H54 (cell line): ENCODE measurements around the gene GPATCH8.
"Not testable (repeated sequence)": the region's sequence is repeated elsewhere in the genome, so short reads cannot be mapped to it uniquely, and the experiment has no call there.

Source experiments
- DNase-seq: peaks from one replicate; pipeline ENCODE4 v3.0.0; 2011; ENCODE audit warnings: low spot score, mixed read lengths; ENCODE audit not compliant: insufficient read length
- FAIRE-seq: peaks from 3 replicates; lab custom pipeline; 2011; peaks lifted over from hg19 to GRCh38; lab: Jason Lieb, UNC
- POLR2A ChIP-seq: IDR thresholded peaks from 2 replicates; pipeline ENCODE4 v1.6.1; 2011; ENCODE audit warnings: low read depth, mild to moderate bottlenecking, low read length

Gene GPATCH8

DNA sequence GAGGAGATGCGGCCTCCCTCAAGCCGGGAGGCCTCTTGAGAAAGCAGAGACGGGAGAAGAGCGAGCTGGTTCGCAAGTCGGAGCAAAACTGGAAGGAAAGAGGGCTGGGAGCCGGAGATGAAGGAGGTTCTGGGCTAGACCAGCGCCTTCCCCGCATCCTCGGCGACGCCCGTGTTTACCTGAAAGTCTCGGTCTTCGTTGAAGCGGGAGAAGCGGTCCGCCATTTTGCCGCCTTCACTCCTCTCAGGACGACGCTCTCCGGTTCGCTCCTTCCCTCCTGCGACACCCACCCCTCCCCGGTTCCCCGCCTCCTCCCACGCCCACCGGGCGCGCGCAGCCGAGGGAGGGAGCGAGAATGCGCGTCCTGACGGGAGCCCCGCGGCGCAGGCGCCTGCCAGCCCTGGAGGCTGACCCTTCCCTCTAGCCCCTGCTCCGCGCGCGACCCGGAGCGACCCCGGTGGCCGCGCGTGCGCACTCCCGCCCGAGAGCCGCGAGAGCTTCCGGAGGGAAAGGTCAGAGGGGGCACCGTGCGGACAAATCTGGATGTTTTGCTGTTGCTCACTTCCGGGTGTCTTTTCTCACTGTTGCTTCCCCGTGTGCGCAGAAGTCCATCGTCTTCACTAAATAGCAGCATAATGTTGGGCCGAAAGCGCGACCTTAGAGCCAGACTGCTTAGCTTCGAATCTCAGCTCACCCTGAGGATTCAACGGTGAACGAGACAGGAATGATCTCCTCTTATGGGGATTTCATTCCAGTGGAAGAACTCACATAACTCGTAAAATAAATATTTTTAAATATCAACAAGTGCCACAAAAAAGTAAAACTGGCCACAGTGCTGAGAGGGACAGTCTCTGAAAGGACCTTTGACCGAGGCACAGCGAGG is at the start of gene GPATCH8:
GPATCH8 (minus strand) TSS at position 260 of the 883 bp plus-strand sequence; CDS start at position 224, 36 bp downstream.
- DNase-seq (peak; percentile 91), FAIRE-seq (no peak)
- TF ChIP-seq POLR2A, result peak; percentile 84

DNA sequence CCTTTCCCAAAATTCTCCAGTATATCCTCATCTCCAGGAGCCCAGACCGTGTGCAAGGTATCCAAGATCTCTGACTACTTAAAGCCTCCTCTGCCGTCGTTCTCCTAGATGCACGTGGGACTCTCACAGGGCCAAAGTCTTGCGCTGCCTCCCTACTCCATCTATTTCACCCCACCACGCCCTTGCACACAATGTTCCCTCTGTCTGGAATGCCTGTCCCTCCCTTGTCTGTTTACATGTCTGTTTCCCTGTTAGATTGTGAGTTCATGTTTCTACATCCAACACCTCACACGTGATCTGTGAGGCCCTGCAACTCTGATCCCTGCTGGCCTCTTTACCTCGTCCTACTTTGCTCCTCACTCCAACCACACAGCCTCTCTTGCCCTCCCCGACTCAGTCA is 49.2 kb upstream of the GPATCH8 start:
- FAIRE-seq, result no peak
- no peak for TF ChIP-seq POLR2A
- DNase-seq, result no peak

DNA sequence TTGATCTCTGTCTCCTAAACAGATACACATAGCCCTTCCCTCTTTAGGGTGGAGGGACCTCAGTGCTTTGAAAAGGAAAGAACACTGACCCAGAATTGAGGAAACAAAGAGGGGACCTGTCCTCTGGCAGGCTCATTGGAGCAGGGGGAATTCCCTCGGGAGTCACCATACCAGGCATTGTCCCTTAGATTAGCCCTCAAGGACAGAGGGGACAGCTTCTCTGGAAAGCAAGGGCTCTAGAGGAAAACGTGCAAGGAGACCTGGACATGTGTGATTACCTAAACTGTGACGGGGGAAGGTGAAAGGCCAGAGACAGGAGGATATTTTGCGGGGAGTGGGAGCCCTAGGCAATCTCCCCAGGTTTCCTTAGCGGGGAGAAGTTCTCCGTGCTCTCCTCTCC is 46.5 kb upstream of the GPATCH8 start:
- FAIRE-seq (no peak), DNase-seq (no peak)
- TF ChIP-seq POLR2A, result no peak

GRCh38 chr17:44548376-44549230 is 45.4 kb upstream of the GPATCH8 start:
- no peak for TF ChIP-seq POLR2A
- DNase-seq (no peak), FAIRE-seq (no peak)

DNA sequence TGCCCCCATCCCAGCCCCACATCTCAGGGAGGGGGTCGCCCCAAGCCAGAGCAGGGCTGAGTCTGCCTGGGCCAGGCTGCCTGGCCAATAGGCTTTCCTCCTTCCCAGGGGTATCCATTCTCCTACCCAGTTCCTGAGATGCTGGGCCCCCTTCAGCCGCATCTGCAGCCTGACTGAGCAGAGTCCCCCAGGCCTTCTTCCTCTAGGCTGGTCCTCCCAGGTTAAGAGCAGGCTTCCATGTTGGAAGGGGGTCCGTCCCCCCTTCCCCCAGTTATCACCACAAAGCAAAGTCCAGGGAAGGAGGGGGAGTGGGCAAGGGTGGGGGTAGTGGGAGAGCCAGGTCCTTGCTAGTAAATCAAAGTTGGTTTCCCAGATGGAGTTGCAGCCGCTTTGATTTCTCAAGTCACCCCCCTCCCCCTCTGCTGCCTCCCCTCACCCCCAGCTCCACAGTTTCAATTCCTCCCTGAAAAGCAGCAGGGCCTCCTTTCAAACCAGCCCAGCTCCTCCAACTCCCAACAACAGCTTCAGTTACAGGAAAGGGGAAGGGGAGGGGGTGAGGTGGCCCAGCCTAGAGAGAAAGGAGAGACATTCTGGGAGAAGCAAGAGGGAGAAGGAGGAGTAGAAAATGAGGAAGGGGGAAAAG is 44.5 kb upstream of the GPATCH8 start:
- FAIRE-seq (no peak), DNase-seq (no peak)
- TF ChIP-seq POLR2A, result no peak

DNA sequence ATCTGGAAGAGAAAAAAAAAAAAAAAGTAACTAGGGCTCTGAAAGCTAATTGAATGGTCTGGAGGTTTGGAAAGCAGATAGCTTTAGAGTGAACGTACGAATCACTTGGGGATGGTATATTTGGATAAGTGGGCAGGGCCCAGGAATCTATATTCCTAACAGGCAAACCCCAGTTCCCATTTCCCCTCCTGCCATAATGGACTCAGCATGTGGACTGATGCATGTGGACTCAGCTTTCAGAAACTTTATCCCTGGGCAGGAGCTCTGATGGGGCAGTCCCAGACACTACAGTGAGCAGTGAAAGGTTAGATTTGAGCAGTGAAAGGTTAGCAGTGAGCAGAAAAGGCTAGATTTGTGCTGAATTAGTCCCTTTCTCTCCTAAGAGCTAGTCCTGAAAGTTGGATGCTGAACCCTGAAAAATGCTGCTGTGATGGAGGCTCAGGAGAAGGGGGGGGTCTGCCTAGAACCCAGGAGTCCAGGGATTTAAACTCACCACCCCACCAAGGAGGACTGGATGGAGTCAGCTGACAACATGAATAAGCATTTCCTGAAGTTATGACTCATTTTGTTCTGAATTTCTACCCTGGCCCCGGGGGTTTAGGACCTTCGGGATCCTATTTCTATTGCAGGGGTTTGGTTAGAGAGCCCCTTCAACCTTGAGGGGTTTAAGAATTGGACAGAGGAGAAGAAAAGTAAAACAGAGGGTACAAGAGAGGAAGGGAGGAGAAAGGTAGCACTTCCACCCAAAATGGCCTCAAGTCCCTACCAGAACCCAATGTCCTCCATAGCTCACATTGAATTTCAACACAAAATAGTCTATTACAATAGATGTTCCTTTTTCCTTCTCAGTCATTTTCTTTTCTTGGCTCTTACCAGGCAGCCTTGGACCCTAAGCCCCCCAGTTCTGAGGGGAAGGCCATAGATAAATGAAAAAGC is 43.7 kb upstream of the GPATCH8 start:
- TF ChIP-seq POLR2A, result no peak
- DNase-seq (peak; percentile 71), FAIRE-seq (no peak)

DNA sequence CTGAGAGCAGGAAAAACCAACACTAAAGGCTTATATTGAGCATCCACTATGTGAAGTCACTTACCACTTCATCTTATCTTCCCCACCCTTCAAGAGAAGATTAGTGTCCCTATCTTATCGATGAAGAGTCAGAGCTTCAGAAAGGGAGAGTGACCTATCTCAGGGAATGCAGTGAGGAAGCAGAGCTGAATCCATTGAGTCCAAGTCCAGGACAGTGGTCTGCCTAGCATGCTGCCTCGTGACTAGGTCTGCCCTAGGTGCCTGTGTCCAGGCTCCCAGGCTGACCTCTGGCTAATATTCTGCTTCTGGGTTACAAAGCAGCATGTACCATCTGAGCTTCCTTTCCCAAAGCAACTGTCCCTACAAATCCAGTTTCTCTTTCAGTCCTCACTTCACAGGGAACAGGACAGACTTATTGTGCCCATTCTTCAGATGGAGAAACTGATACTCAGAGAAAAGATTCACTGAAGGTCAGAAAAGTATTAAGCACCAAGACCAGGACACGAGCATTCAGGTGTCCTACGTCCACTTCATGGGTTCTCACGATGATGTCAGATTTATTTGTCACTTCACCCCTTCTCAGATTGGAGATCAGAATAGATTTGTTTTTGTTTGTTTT is 40.8 kb upstream of the GPATCH8 start:
- no peak for FAIRE-seq
- no peak for DNase-seq
- no peak for TF ChIP-seq POLR2A

DNA sequence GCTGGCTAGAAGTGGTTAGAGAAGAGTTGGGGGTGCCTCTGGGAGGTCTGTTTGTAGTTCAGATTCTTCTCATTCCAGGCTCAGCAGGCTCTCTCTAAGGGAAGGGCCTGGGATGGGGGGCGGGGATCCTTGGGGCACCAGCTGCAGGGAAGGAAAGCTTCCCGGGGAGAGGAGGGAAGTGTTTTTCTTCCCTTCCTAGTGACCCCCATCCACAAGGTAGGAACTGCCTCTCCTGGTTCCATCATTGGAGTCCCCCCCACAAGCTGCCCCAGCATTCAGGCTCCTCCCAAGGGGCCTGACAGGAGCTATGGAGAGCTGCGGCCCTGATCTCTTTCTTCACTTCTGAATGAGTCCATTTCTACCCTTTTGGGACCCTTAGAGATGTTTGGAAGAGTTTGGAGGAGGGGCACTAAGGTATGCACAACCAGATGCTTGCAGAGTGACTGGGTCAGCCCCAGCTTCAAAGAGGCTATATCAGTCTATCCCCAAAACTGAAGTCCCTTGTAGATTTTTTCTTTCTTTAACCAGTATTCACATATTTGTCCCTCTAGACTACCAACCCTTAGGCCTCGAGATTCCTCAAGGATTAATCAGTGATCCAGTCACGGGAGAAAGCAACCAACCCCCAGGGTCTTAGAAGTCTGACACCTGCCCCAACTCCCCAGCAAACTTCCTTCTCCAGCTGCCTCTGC is 40.2 kb upstream of the GPATCH8 start:
- no peak for TF ChIP-seq POLR2A
- FAIRE-seq, result no peak
- DNase-seq, result peak; percentile 74

DNA sequence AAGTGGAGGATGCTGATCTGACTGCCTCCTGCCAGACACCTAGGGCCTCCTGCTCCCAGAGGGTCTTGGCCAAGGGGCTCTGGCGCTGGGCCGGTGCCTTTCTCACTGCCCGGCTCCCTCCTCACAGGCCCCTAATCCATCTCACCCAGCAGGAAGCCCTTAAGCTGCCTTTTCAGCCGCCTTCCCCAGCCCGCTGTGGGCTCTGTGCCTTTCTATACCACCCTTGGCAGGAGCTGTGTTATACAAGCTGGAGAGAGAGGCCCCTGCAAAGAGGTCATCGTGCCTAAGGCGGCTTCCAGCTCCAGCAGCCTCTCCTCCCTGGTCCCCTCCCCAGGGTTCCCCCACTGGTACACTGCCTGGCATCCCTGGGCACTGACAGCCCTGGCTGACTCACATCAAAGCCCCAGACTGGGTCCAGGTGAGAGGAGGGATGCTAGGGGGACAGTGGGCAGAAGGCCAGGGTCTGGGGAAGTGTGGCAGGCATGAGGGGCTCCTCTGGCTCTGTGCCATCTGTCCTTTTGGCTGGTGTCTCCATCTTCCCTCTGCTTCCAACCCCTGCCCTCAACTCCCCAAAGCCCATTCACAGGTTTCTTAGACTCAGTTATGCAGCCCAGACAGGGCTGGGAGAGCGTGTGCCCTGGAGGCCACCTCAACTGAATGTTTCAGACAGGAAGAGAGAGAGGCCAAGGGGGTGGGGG is 38.8 kb upstream of the GPATCH8 start:
- DNase-seq, result no peak
- FAIRE-seq, result no peak
- TF ChIP-seq POLR2A, result no peak

GRCh38 chr17:44540246-44541084 is 37.3 kb upstream of the GPATCH8 start:
- no peak for FAIRE-seq
- no peak for DNase-seq
- no peak for TF ChIP-seq POLR2A

DNA sequence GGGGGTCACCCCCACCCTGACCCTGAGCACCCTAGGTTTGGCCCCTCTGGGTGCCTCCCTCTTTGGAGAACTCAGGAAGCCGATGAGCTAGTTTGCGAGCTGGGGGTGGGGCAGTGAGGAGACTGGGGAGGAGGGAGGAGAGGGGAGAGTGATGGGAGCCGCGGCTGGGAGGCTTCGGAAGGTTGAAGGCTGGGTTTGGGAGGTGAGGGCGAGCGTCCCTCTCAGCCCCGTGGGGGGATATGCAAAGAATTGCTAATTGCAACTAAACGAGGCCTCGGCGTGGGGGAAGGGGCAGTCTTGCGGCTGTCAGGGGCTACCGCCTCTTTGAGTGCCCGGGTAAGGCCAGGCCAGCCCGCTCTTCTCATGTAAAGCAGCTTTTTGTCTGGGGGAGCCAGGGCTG is 36.5 kb upstream of the GPATCH8 start:
- TF ChIP-seq POLR2A, result no peak
- no peak for FAIRE-seq
- DNase-seq, result no peak

DNA sequence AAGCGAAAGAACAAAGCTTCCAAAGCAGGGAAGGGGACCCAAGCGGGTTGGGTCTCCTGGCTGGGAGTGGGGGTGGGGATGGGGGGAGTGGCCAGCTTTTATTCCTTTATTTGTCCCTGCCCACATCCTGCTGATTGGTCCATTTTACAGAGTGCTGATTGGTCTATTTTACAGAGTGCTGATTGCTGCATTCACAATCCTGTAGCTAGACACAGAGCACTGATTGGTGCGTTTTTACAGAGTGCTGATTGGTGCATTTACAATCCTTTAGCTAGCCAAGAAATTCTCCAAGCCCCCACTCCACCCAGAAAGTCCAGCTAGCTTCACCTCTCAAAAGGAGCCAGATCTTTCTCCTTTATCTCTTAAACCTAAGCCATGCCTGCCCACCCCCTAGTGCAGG is 34.7 kb upstream of the GPATCH8 start:
- FAIRE-seq, DNase-seq: not testable (repeated sequence)
